Muscle of leg (tissue), 11 donors: ENCODE results near the gene CHI3L2. TPM values are rescaled to one million over a fixed set of nuclear protein-coding genes. Genes with fewer than 3 reads are reported as not detected.

Source experiments
- DNase-seq: peaks from one replicate; pipeline ENCODE4 v3.0.0; 2013
- H3K27ac ChIP-seq: one replicate; pipeline ENCODE4 v1.5.1; 2013; ENCODE audit warnings: mild to moderate bottlenecking, low read length, control low read depth
- H3K27me3 ChIP-seq: one replicate; pipeline ENCODE4 v1.6.1; 2013; ENCODE audit warnings: low read length; ENCODE audit not compliant: control insufficient read depth, insufficient read depth
- H3K36me3 ChIP-seq: one replicate; pipeline ENCODE4 v1.6.1; 2013; ENCODE audit warnings: low read length; ENCODE audit not compliant: control insufficient read depth, insufficient read depth
- H3K4me1 ChIP-seq: one replicate; pipeline ENCODE4 v1.6.1; 2013; ENCODE audit warnings: low read length; ENCODE audit not compliant: control insufficient read depth, insufficient read depth
- H3K4me3 ChIP-seq: one replicate; pipeline ENCODE4 v1.5.1; 2013; ENCODE audit warnings: low read length, control low read depth
- H3K9me3 ChIP-seq: replicated peaks from 2 replicates; pipeline ENCODE4 v1.6.1; 2013; ENCODE audit warnings: low read depth, low read length; ENCODE audit not compliant: control insufficient read depth
- WGBS: methylation state at CpG from one replicate; pipeline ENCODE4 v1.1.5; 2013; ENCODE audit warnings: missing lambda C conversion rate; ENCODE audit not compliant: insufficient coverage; 5-methylcytosine and 5-hydroxymethylcytosine counted together
- polyA plus RNA-seq, 8 donors: library from polyadenylated mRNA; unstranded; fragments of 120-200 nt; gene quantifications; one replicate each; pipeline versions ENCODE4 v1.2.1 to v1.2.3, GENCODE V29; 2013; ENCODE audit warnings: inconsistent platforms in 1 of 8, low replicate concordance in 1 of 8; ENCODE audit not compliant: insufficient read length in 8 of 8, insufficient read depth in 1 of 8
- total RNA-seq: library from RNA; stranded (reverse); fragments of 120-200 nt; gene quantifications from one replicate; pipeline ENCODE4 v1.2.4, GENCODE V29; 2013

Gene CHI3L2
- total and polyA plus RNA-seq, 9 donors: 0.06 to 0.31 (median 0.21) TPM; not detected in 3

DNA sequence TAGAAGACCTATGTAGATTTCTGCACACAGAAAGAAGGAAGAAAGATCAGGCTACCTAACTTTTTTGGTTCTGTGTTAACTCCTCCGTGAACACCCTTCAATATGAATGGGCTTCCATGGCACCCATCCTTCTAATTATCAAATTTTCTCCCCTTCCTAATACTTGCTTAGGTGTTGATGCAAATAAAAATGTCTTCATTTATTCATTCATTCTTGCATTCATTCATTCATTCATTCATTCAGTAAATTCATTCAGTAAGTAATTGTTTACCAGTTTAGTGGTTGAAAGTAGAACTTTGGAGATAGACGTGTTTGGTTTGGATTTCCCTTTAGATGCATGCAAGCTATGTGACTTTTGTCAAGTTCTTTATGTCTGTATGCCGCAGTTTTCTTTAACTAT, 4.6 kb downstream of the CHI3L2 start:
- DNase-seq: no peak
- Histone ChIP-seq H3K9me3 (no peaks in the 10 kb centered on the region), H3K4me3 (no peak overlapping the region), H3K4me1 (no peaks in the 10 kb centered on the region), H3K27ac (no peak overlapping the region), H3K36me3 (no peaks in the 10 kb centered on the region), H3K27me3 (no peaks in the 10 kb centered on the region)
- no CpG with 5 or more reads among the region's 3 CpGs for WGBS

DNA sequence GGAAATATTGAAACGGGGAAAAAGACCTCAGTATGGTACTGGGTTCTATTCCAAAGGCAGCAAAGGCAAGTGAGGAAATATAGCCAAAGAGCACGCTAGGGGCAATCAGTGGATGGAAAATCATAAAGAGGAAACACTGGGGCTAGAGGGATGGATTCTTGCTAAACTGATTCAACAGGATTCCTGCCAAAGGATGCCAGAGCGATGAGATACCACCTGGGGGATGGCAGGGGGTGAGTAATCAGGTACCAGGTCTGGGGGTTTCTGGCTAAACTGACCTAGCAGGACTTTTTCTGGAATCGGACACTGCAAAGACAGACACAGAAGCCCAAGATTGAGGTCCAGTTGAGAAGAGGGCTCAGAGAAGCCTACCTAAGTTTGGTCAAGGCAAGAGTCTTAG, 6.7 kb downstream of the CHI3L2 start:
- Histone ChIP-seq H3K4me1 (no peaks in the 10 kb centered on the region), H3K27me3 (no peaks in the 10 kb centered on the region), H3K36me3 (no peaks in the 10 kb centered on the region), H3K9me3 (no peaks in the 10 kb centered on the region), H3K27ac (no peak overlapping the region), H3K4me3 (no peak overlapping the region)
- no peak for DNase-seq
- WGBS: 81% methylated on average over 4 of the region's 4 CpGs

DNA sequence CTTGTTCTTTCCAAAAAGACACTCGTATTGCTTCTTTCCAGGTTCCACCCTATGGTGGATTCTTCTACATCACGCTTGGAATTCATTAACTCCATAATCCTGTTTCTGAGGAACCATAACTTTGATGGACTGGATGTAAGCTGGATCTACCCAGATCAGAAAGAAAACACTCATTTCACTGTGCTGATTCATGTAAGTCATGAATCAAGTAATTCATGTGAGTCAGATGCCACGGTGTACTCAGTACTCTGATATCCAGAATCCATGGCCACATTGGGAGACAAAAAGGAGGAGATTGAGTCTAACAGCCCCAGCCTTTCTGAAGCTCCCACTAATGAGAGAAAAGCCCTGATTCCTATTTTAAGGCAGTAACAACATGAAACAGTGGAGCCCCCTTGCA, 7.4 kb downstream of the CHI3L2 start:
- H3K9me3 ChIP-seq: no peaks in the 10 kb centered on the region
- no peak overlapping the region for H3K27ac ChIP-seq
- no peaks in the 10 kb centered on the region for H3K36me3 ChIP-seq
- DNase-seq: no peak
- no peaks in the 10 kb centered on the region for H3K27me3 ChIP-seq
- H3K4me3 ChIP-seq: no peak overlapping the region
- WGBS: 83% methylated on average over 1 of the region's 3 CpGs
- no peaks in the 10 kb centered on the region for H3K4me1 ChIP-seq

DNA sequence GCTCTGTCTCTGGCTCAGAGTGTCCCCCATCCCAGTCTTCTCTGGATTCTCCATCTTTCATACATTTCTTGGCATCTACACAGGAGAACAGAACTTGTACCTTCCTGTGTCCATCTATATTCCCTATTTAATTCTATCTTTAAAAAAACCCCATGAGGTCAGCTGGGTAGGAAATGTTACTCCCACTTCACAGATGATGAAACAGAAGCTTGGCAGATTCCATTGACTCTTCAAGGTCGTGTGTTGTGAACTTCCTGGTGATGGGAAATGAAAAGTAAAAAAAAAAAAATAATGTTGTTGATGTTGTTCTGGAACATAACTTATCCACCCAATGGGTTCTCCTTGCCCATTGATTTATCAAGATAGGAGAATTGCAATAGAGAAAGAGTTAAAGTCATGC, 8.9 kb downstream of the CHI3L2 start:
- no peak for DNase-seq
- Histone ChIP-seq H3K27ac (no peak overlapping the region), H3K36me3 (no peaks in the 10 kb centered on the region), H3K27me3 (no peaks in the 10 kb centered on the region), H3K9me3 (no peaks in the 10 kb centered on the region), H3K4me3 (no peak overlapping the region), H3K4me1 (no peaks in the 10 kb centered on the region)
- WGBS: no CpG with 5 or more reads among the region's 1 CpG

DNA sequence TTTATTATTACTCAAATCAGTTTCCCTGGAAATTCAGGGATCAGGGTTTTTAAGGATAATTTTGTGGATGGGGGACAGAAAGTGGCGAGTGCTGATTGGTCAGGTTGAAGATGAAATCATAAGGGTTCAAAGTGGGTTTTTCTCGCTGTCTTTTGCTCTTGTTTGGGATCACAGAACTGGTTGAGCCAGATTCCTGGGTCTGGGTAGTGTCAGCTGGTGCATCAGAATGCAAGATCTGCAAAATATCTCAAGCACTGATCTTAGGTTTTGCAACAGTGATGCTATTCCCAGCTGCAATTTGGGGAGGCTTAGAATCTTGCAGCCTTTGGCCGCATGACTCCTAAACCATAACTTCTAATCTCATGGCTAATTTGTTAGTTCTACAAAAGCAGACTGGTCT, 9.3 kb downstream of the CHI3L2 start:
- Histone ChIP-seq H3K27ac (no peak overlapping the region), H3K27me3 (no peaks in the 10 kb centered on the region), H3K36me3 (no peaks in the 10 kb centered on the region), H3K4me1 (no peaks in the 10 kb centered on the region), H3K4me3 (no peak overlapping the region), H3K9me3 (no peaks in the 10 kb centered on the region)
- no peak for DNase-seq
- 78% methylated on average over 2 of the region's 3 CpGs for WGBS

DNA sequence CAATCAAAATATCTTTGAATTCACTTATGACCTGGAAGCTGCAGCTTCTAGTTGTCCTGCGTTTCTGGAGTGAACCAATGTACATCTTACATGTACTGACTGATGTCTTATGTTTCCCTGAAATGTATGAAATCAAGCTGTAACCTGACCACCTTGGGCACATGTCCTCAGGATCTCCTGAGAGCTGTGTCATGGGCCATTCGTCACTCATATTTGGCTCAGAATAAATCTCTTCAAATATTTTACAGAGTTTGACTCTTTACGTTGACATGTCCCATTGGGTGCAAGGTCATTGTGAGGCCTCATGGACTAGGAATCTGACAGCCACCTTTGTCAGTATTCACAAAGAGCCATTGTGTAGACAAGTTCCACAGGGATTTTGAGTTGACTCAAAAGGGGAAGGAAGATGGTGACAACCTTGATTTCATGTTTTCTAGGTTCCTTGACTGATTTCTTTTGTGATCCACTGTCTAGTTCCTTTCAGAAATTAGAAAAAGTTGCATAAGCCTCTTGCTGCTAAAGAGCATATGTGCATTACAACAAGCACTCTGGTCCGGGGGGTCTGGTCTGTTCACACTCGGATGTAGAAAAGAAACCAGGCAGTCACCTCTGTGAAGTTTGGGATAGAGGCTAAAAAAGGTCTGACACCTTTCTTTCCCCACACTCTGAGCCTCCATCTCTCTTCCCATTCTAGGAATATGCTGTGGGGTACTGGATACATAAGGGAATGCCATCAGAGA, 10.7 kb downstream of the CHI3L2 start:
- Histone ChIP-seq H3K9me3 (no peaks in the 10 kb centered on the region), H3K4me3 (no peak overlapping the region), H3K4me1 (no peaks in the 10 kb centered on the region), H3K27ac (no peak overlapping the region), H3K36me3 (no peaks in the 10 kb centered on the region), H3K27me3 (no peaks in the 10 kb centered on the region)
- no peak for DNase-seq
- 63% methylated on average over 2 of the region's 5 CpGs for WGBS

DNA sequence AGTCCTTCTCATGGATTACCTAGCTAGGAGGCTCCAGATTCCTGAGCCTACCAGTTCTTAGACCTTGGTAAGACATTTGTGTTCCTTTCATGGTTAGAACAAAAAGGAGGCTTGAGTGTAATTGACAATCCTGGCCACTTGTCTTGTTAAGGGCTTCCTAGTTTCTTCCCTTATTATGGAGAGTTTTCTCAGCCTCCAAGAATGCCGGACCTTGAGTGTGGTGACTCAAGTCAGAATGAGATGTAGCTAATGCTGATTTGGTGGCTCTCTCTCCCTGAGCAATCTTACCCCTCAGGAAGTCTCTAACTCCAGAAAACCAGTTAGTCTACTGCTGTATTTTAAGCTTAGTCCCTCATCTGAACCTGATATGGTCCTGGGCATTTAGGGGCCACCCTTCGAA, 14.3 kb downstream of the CHI3L2 start:
- 25% methylated on average over 1 of the region's 2 CpGs for WGBS
- no peaks in the 10 kb centered on the region for H3K36me3 ChIP-seq
- no peak overlapping the region for H3K27ac ChIP-seq
- H3K27me3 ChIP-seq: no peaks in the 10 kb centered on the region
- H3K4me3 ChIP-seq: no peak overlapping the region
- no peak for DNase-seq
- no peaks in the 10 kb centered on the region for H3K9me3 ChIP-seq
- H3K4me1 ChIP-seq: no peaks in the 10 kb centered on the region

DNA sequence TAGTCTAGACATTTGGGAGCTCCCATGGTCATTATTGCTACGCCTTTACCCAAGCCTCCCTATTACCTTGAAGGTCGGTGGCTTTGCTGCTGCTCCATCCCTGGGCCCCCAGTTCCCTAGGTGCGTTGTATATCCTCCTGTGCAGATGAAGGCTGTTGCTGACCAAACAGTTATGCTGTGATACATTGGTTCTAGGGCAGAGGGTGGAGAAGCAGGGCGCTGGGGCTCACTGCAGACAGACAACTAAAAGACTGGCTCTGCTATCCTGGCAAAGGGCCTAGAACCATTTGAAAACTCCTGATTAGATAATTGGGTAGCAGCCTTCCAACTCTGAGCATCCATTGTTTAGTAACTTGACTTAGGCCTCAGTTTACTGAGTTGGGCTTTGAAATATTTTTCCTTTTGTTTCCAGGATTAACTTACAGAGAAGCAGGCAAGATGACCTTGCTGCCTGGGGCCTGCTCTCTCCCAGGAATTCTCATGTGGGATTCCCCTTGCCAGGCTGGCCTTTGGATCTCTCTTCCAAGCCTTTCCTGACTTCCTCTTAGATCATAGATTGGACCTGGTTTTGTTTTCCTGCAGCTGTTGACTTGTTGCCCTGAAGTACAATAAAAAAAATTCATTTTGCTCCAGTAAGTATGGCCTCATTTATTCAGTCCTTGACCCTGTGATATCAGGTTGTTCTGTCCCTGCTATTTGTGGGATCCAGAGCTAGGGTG, 15.5 kb downstream of the CHI3L2 start:
- DNase-seq: peak; percentile 67
- Histone ChIP-seq H3K4me1 (no peaks in the 10 kb centered on the region), H3K27ac (no peak overlapping the region), H3K36me3 (no peaks in the 10 kb centered on the region), H3K4me3 (no peak overlapping the region), H3K27me3 (no peaks in the 10 kb centered on the region), H3K9me3 (no peaks in the 10 kb centered on the region)
- 71% methylated on average over 1 of the region's 4 CpGs for WGBS

DNA sequence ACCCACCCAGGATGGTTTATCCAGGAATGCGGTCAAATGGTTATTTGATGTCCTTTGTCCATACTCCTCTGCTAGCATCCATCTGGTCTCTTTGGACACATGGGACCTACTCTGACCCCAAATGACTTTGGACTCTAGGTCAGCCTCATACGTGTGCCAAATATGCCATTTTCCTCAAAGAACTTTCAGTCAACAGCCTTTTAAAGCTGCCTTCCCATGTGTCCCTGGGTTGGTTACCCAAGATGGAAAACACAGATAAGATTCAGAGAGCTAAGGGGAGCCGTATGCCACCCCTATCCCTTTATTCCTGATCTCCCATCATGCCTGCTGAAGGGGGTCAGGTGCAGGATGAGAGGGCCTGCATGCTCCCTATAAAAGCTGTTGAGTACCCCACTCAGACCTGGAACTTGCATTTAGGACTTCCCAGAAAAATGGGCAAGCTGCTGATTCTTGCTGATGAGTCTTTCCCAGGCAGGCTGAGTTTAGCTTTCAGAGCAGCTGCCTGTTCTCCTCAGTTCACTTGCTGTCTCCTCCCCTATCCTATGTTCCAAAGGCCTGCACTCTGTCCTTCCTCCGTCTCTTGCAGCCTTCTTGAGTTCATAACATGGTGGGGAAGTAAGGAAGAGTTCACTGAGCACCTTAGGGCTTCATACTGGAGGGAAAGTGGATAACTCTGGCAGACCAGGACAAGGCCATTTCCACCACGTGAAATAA, 19.8 kb downstream of the CHI3L2 start:
- Histone ChIP-seq H3K27ac (no peak overlapping the region), H3K27me3 (no peaks in the 10 kb centered on the region), H3K36me3 (no peaks in the 10 kb centered on the region), H3K4me3 (no peak overlapping the region), H3K9me3 (no peaks in the 10 kb centered on the region), H3K4me1 (no peaks in the 10 kb centered on the region)
- no peak for DNase-seq
- WGBS: 66% methylated on average over 3 of the region's 5 CpGs

DNA sequence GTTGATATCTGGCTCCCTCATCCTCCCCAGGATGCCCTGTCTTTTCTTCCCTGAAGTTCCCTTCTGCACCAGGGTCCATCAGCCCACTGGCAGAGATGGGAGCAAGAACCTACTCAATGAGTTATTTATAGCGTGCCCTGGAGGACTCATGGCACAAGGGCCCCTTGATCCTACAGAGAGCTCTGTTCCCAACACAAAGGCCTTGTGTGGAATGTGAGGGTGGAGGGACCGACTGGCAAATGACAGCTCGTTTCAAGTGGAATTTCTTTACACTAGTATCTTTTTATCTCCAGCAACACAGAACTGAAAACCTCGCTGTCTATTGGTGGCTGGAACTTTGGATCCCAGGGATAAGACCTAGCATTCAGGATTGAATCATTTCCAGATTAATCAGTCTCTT, 22.4 kb downstream of the CHI3L2 start:
- WGBS: no CpG with 5 or more reads among the region's 4 CpGs
- Histone ChIP-seq H3K27ac (no peak overlapping the region), H3K36me3 (no peaks in the 10 kb centered on the region), H3K27me3 (no peaks in the 10 kb centered on the region), H3K9me3 (no peaks in the 10 kb centered on the region), H3K4me3 (no peak overlapping the region), H3K4me1 (no peaks in the 10 kb centered on the region)
- no peak for DNase-seq
